HCT116 (cell line): ENCODE results near the gene SPRED2. TPM values are rescaled to one million over a fixed set of nuclear protein-coding genes. Genes with fewer than 3 reads are reported as not detected.

Experiments
- ATAC-seq: fragments of 200-7000 bp; cut with Tn5 transposase; 2 replicates; pipeline ENCODE4 v1.9.1; 2020; ENCODE audit warnings: mild to moderate bottlenecking, moderate library complexity
- BruUV-seq: library from RNA; stranded (reverse); fragments of 400-500 nt; replicated peaks from 2 replicates; lab custom pipeline; 2021; lab: Mats Ljungman, UMichigan
- CTCF ChIA-PET: fragments of 300-600 bp; sonication (Branson Sonifier 250); formaldehyde crosslinking; loops from one replicate; lab custom pipeline; 2021; ENCODE audit warnings: antibody characterized with exemption; lab: Charles Lee
- POLR2A ChIA-PET: fragments of 300-600, 350-600 bp; sonication (Branson Sonifier 250); formaldehyde crosslinking; loops from one replicate; lab custom pipeline; 2021; ENCODE audit warnings: antibody characterized with exemption; lab: Charles Lee
- RAD21 ChIA-PET, 2 experiments: fragments of 300-600 bp; sonication (Branson Sonifier 250); formaldehyde crosslinking; loops; one replicate each; lab custom pipeline; 2023; ENCODE audit warnings: low total read pairs in 2 of 2; ENCODE audit not compliant: uncharacterized antibody in 2 of 2, unreplicated experiment in 2 of 2, low non-redundant PET in 1 of 2; lab: Charles Lee
- DNase-seq: peaks from one replicate; pipeline ENCODE4 v3.0.0-alpha.2; 2010; ENCODE audit warnings: low read depth, low spot score
- H2AFZ ChIP-seq: fragments of 200-600 bp; shearing (Covaris generic), sonication (generic); 2 replicates; pipeline ENCODE4 v1.6.1; 2017; ENCODE audit warnings: low read depth, mixed run types, mixed read lengths, antibody characterized with exemption, low read length; ENCODE audit not compliant: poor library complexity, severe bottlenecking
- H3K27ac ChIP-seq: 2 replicates; pipeline ENCODE4 v1.5.1; 2012; ENCODE audit warnings: low read depth, low read length
- H3K27me3 ChIP-seq: fragments of 200-600 bp; sonication (generic); 2 replicates; pipeline ENCODE4 v1.6.1; 2016; ENCODE audit warnings: mixed run types, low read length, mixed read lengths; ENCODE audit not compliant: insufficient read depth
- H3K36me3 ChIP-seq, 2 experiments: fragments of 200-500 bp in 1 of 2; fragments of 200-600 bp in 1 of 2; sonication (Bioruptor generic) in 1 of 2; sonication (generic) in 1 of 2; 2 replicates each; pipeline versions ENCODE4 v1.5.1 to v1.6.1; 2014 to 2016; ENCODE audit warnings: low read length in 2 of 2, inconsistent platforms in 1 of 2, mixed read lengths in 1 of 2, mixed run types in 1 of 2; ENCODE audit not compliant: insufficient read depth in 2 of 2, control insufficient read depth in 1 of 2
- H3K4me1 ChIP-seq, 2 experiments: fragments of 200-600 bp in 1 of 2; sonication (generic) in 1 of 2; 2 replicates each; pipeline versions ENCODE4 v1.5.1 to v1.6.1; 2012 to 2017; ENCODE audit warnings: low read length in 2 of 2, inconsistent platforms in 1 of 2, mild to moderate bottlenecking in 1 of 2, mixed read lengths in 1 of 2, mixed run types in 1 of 2, moderate library complexity in 1 of 2; ENCODE audit not compliant: insufficient read depth in 2 of 2, control insufficient read depth in 1 of 2
- H3K4me2 ChIP-seq: fragments of 200-600 bp; sonication (generic); 2 replicates; pipeline ENCODE4 v1.6.1; 2017; ENCODE audit warnings: mixed run types, low read length, mixed read lengths
- H3K4me3 ChIP-seq, 2 experiments: fragments of 200-600 bp in 1 of 2; sonication (generic) in 1 of 2; replicated peaks in 1 of 2; 2 replicates each; pipeline ENCODE4 v1.5.1; 2011 to 2016; ENCODE audit warnings: low read length in 2 of 2, control low read depth in 1 of 2, low read depth in 1 of 2, mild to moderate bottlenecking in 1 of 2, mixed read lengths in 1 of 2, mixed run types in 1 of 2
- H3K79me2 ChIP-seq: fragments of 200-600 bp; sonication (generic); 2 replicates; pipeline ENCODE4 v1.6.1; 2017; ENCODE audit warnings: mild to moderate bottlenecking, mixed run types, low read length, moderate library complexity, mixed read lengths; ENCODE audit not compliant: insufficient read depth
- H3K9ac ChIP-seq: fragments of 200-600 bp; sonication (generic); 2 replicates; pipeline ENCODE4 v1.6.1; 2016; ENCODE audit warnings: low read length, mixed read lengths
- H3K9me2 ChIP-seq: fragments of 200-600 bp; sonication (generic), shearing (Covaris generic); 2 replicates; pipeline ENCODE4 v1.6.1; 2017; ENCODE audit warnings: mixed run types, mild to moderate bottlenecking, moderate library complexity; ENCODE audit not compliant: insufficient read depth
- H3K9me3 ChIP-seq, 2 experiments: fragments of 200-500 bp in 1 of 2; fragments of 200-600 bp in 1 of 2; sonication (Bioruptor generic) in 1 of 2; sonication (generic) in 1 of 2; 2 replicates each; pipeline ENCODE4 v1.6.1; 2014 to 2017; ENCODE audit warnings: low read length in 2 of 2, mixed read lengths in 2 of 2, inconsistent platforms in 1 of 2, low read depth in 1 of 2, mild to moderate bottlenecking in 1 of 2, mixed run types in 1 of 2, moderate library complexity in 1 of 2; ENCODE audit not compliant: control insufficient read depth in 1 of 2, insufficient read depth in 1 of 2
- H4K20me1 ChIP-seq: fragments of 200-600 bp; sonication (generic), shearing (Covaris generic); 2 replicates; pipeline ENCODE4 v1.6.1; 2017; ENCODE audit warnings: mixed run types, mild to moderate bottlenecking, moderate library complexity; ENCODE audit not compliant: insufficient read depth
- CEBPB ChIP-seq: IDR thresholded peaks from 2 replicates; pipeline ENCODE4 v1.6.1; 2012; ENCODE audit warnings: low read depth
- EGR1 ChIP-seq: IDR thresholded peaks from 2 replicates; pipeline ENCODE4 v1.6.1; 2012; ENCODE audit warnings: low read depth
- ELF1 ChIP-seq: IDR thresholded peaks from 2 replicates; pipeline ENCODE4 v1.6.1; 2012; ENCODE audit warnings: low read depth, borderline replicate concordance
- EZH2 ChIP-seq: fragments of 200-600 bp; sonication (generic); IDR thresholded peaks from 2 replicates; pipeline ENCODE4 v1.6.1; 2017; ENCODE audit warnings: antibody characterized with exemption, mixed run types
- EZH2phosphoT487 ChIP-seq: fragments of 200-600 bp; IDR thresholded peaks from 2 replicates; pipeline ENCODE4 v1.6.1; 2018; ENCODE audit warnings: antibody characterized with exemption, borderline replicate concordance
- FOSL1 ChIP-seq: IDR thresholded peaks from 2 replicates; pipeline ENCODE4 v1.6.1; 2012; ENCODE audit warnings: low read depth
- JUND ChIP-seq: IDR thresholded peaks from 2 replicates; pipeline ENCODE4 v1.6.1; 2012
- POLR2A ChIP-seq: IDR thresholded peaks from 2 replicates; pipeline ENCODE4 v1.7.0; 2011; ENCODE audit warnings: borderline replicate concordance; ENCODE audit not compliant: insufficient read depth, insufficient read length; ENCODE audit errors: extremely low read depth
- POLR2AphosphoS5 ChIP-seq: IDR thresholded peaks from 2 replicates; pipeline ENCODE4 v1.6.1; 2011; ENCODE audit warnings: mild to moderate bottlenecking, low read depth, low read length, moderate library complexity
- RAD21 ChIP-seq: IDR thresholded peaks from 2 replicates; pipeline ENCODE4 v1.6.1; 2012; ENCODE audit warnings: low read depth, mild to moderate bottlenecking
- SP1 ChIP-seq: IDR thresholded peaks from 2 replicates; pipeline ENCODE4 v1.6.1; 2012; ENCODE audit warnings: low read depth
- SRF ChIP-seq: IDR thresholded peaks from 2 replicates; pipeline ENCODE4 v1.6.1; 2012; ENCODE audit warnings: low read depth
- TCF7L2 ChIP-seq: IDR thresholded peaks from 2 replicates; pipeline ENCODE4 v1.7.0; 2011; ENCODE audit warnings: borderline replicate concordance, inconsistent platforms; ENCODE audit not compliant: insufficient read depth, insufficient read length; ENCODE audit errors: extremely low read depth
- YY1 ChIP-seq: IDR thresholded peaks from 2 replicates; pipeline ENCODE4 v1.6.1; 2011; ENCODE audit warnings: low read length, low read depth, moderate library complexity, mild to moderate bottlenecking; ENCODE audit not compliant: insufficient replicate concordance; ENCODE audit errors: extremely low read depth
- ZFX ChIP-seq: fragments of 450-650 bp; IDR thresholded peaks from 2 replicates; pipeline ENCODE4 v1.6.1; 2017
- ZNF274 ChIP-seq: fragments of 200-500 bp; sonication (Bioruptor generic); IDR thresholded peaks from 2 replicates; pipeline ENCODE4 v1.6.1; 2014; ENCODE audit warnings: mild to moderate bottlenecking, low read depth, low read length, inconsistent platforms
- intact Hi-C: fragments of 100-400 bp; cut with micrococcal nuclease; formaldehyde crosslinking; loops from 2 replicates; pipeline ENCODE4 v1.10.0; 2022
- total RNA-seq: library from RNA; stranded (reverse); gene quantifications from one replicate; pipeline ENCODE4 v1.2.1, GENCODE V29; 2021; ENCODE audit not compliant: unreplicated experiment
- TF ChIP-seq, protein P1 (sequence below): IDR thresholded peaks from 2 replicates; pipeline ENCODE4 v1.6.1; 2012
- TF ChIP-seq, protein P2 (sequence below), 3 experiments: fragments of 200-600 bp in 1 of 3; sonication (generic) in 1 of 3; IDR thresholded peaks in 2 of 3; conservative IDR thresholded peaks in 1 of 3; 2 replicates each; pipeline ENCODE4 v1.5.1; 2012 to 2017; ENCODE audit warnings: low read depth in 2 of 3, low read length in 2 of 3, antibody characterized with exemption in 1 of 3, borderline replicate concordance in 1 of 3, control low read depth in 1 of 3, mild to moderate bottlenecking in 1 of 3, mixed read lengths in 1 of 3, mixed run types in 1 of 3, moderate library complexity in 1 of 3; ENCODE audit not compliant: insufficient read depth in 1 of 3
- TF ChIP-seq, protein P3 (sequence below): IDR thresholded peaks from 2 replicates; pipeline ENCODE4 v1.6.1; 2012
- TF ChIP-seq, protein P4 (sequence below): IDR thresholded peaks from 2 replicates; pipeline ENCODE4 v1.6.1; 2011; ENCODE audit warnings: mild to moderate bottlenecking, low read length, moderate library complexity; ENCODE audit not compliant: insufficient replicate concordance; ENCODE audit errors: extremely low read depth

SPRED2 gene
- total RNA-seq, 1 experiment from 2014 or later = 62.6 TPM

DNA sequence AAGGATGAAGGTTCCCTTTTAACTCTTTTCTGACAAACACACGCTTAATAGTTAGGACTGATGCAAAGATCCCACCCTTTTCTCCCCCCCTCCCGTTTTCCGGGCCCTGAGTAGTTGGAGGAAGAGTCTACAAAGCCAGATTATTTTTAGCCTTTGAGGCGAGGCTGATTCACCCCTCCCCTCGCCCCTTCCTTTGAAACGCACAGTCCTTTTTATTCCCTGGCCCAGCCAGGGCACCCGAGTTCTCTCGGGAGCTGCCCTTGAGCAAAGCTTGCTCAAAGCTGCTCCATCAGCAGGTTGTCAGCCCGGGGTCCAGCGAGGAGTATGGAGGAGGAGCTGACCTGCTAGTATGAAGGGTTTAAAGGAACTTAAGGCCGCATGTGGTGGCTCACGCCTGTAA is 47.1 kb upstream of the SPRED2 start:
- Histone ChIP-seq H3K4me3 (no peak overlapping the region), H3K27me3 (no peaks in the 10 kb centered on the region)
- CTCF ChIA-PET = no interaction called here
- no peak for TF ChIP-seq JUND
- TF ChIP-seq POLR2AphosphoS5 = no peak
- TF ChIP-seq TCF7L2 = no peak
- TF ChIP-seq, protein P1, sequence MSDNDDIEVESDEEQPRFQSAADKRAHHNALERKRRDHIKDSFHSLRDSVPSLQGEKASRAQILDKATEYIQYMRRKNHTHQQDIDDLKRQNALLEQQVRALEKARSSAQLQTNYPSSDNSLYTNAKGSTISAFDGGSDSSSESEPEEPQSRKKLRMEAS = no peak
- no peak for TF ChIP-seq POLR2A
- no peak for TF ChIP-seq EGR1
- TF ChIP-seq, protein P2, sequence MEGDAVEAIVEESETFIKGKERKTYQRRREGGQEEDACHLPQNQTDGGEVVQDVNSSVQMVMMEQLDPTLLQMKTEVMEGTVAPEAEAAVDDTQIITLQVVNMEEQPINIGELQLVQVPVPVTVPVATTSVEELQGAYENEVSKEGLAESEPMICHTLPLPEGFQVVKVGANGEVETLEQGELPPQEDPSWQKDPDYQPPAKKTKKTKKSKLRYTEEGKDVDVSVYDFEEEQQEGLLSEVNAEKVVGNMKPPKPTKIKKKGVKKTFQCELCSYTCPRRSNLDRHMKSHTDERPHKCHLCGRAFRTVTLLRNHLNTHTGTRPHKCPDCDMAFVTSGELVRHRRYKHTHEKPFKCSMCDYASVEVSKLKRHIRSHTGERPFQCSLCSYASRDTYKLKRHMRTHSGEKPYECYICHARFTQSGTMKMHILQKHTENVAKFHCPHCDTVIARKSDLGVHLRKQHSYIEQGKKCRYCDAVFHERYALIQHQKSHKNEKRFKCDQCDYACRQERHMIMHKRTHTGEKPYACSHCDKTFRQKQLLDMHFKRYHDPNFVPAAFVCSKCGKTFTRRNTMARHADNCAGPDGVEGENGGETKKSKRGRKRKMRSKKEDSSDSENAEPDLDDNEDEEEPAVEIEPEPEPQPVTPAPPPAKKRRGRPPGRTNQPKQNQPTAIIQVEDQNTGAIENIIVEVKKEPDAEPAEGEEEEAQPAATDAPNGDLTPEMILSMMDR (IDR thresholded peaks at IDR 0.05 in 2 of 3, conservative IDR thresholded peaks at IDR 0.05 in 1 of 3; ENCODE audit: borderline replicate concordance in 1 of 3, insufficient read depth in 1 of 3, low read depth in 2 of 3, low read length in 2 of 3) = no peak
- TF ChIP-seq ZNF274 = no peak
- no peak for TF ChIP-seq ELF1
- TF ChIP-seq YY1 = no peak
- no peak for TF ChIP-seq ZFX
- no peak for TF ChIP-seq FOSL1
- TF ChIP-seq EZH2 = no peak
- TF ChIP-seq SP1 = no peak
- no peak for TF ChIP-seq RAD21
- no peak for TF ChIP-seq CEBPB
- TF ChIP-seq, protein P3, sequence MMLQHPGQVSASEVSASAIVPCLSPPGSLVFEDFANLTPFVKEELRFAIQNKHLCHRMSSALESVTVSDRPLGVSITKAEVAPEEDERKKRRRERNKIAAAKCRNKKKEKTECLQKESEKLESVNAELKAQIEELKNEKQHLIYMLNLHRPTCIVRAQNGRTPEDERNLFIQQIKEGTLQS = no peak
- TF ChIP-seq SRF = no peak
- TF ChIP-seq EZH2phosphoT487 = no peak
- TF ChIP-seq, protein P4, sequence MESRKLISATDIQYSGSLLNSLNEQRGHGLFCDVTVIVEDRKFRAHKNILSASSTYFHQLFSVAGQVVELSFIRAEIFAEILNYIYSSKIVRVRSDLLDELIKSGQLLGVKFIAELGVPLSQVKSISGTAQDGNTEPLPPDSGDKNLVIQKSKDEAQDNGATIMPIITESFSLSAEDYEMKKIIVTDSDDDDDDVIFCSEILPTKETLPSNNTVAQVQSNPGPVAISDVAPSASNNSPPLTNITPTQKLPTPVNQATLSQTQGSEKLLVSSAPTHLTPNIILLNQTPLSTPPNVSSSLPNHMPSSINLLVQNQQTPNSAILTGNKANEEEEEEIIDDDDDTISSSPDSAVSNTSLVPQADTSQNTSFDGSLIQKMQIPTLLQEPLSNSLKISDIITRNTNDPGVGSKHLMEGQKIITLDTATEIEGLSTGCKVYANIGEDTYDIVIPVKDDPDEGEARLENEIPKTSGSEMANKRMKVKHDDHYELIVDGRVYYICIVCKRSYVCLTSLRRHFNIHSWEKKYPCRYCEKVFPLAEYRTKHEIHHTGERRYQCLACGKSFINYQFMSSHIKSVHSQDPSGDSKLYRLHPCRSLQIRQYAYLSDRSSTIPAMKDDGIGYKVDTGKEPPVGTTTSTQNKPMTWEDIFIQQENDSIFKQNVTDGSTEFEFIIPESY = no peak
- TF ChIP-seq, all 23 proteins: peak for 0
- ChIA-PET POLR2A (no interaction called here), RAD21 (no interaction called here)
- no peaks in the 10 kb centered on the region for H3K9me2 ChIP-seq
- H3K4me1 ChIP-seq = no peaks in the 10 kb centered on the region
- no peak overlapping the region for H2AFZ ChIP-seq
- H3K36me3 ChIP-seq = no peaks in the 10 kb centered on the region
- H3K4me2 ChIP-seq = no peak overlapping the region
- H3K9ac ChIP-seq = no peak overlapping the region
- no peaks in the 10 kb centered on the region for H4K20me1 ChIP-seq
- ATAC-seq (no peak), DNase-seq (no peak)
- no peaks in the 10 kb centered on the region for H3K79me2 ChIP-seq
- intact Hi-C loops = no loop called here
- no TSS peak for BruUV-seq
- H3K9me3 ChIP-seq = no peaks in the 10 kb centered on the region
- no peak overlapping the region for H3K27ac ChIP-seq
